Stimulated activated CD4-positive, alpha-beta T cell treated with anti-CD3 and anti-CD28 coated beads, Interleukin-1b, Interleukin-23, amount 100 ng/mL, for 4 hours (primary cell): Measurements from ENCODE around the gene HIVEP2.

Experiments
- DNase-seq, 2 donors: peaks; one replicate each; pipeline ENCODE4 v3.0.0-alpha.2; 2020; ENCODE audit warnings: low read depth in 2 of 2

HIVEP2 gene

GRCh38 chr6:142705054-142705453 is 239.9 kb downstream of the HIVEP2 start:
- DNase-seq: no peak

GRCh38 chr6:142702501-142703460 is 242.2 kb downstream of the HIVEP2 start:
- DNase-seq: no peak
